Measurements from ENCODE around the gene TEC.

Gene TEC

GRCh38 chr4:48258845-48259397, 10.7 kb downstream of the TEC start:
- Histone ChIP-seq H3K36me3 (peaks cover 52% of the 10 kb centered on the region), H4K20me1 (peaks cover 21% of the 10 kb centered on the region; the same call in 1 of the 2 replicates), H3K4me2 (no peak overlapping the region), H3K4me3 (no peak overlapping the region), H3K9ac (no peak overlapping the region), H3K27me3 (no peaks in the 10 kb centered on the region), H3K4me1 (peaks cover 73% of the 10 kb centered on the region), H3K9me3 (no peaks in the 10 kb centered on the region), H3K27ac (no peak overlapping the region)
- TF ChIP-seq Cebpa-rat (IDR thresholded peaks at IDR 0.05): no peak

- no peak overlapping the region for H3K9ac ChIP-seq
- H3K4me2 ChIP-seq: no peak overlapping the region
- 0 out of 2 replicates have a peak, but pooled peaks cover under 1% of the 10 kb centered on the region for H3K9me3 ChIP-seq
- H3K4me1 ChIP-seq: peaks cover 43% of the 10 kb centered on the region
- H3K4me3 ChIP-seq: no peak overlapping the region
- peaks cover 35% of the 10 kb centered on the region; the same call in 1 of the 2 replicates for H4K20me1 ChIP-seq
- no peak overlapping the region for H3K27ac ChIP-seq
- no peaks in the 10 kb centered on the region for H3K27me3 ChIP-seq
- TF ChIP-seq Cebpa-rat (IDR thresholded peaks at IDR 0.05): no peak
- peaks cover 55% of the 10 kb centered on the region for H3K36me3 ChIP-seq
Measured at GRCh38 chr4:48255959-48256342, 13.7 kb downstream of the TEC start.

- no peaks in the 10 kb centered on the region for H3K27me3 ChIP-seq
- H3K4me1 ChIP-seq: peaks cover 37% of the 10 kb centered on the region
- no peak overlapping the region for H3K4me3 ChIP-seq
- peaks cover 39% of the 10 kb centered on the region; the same call in 1 of the 2 replicates for H4K20me1 ChIP-seq
- no peak overlapping the region for H3K27ac ChIP-seq
- H3K4me2 ChIP-seq: no peak overlapping the region
- TF ChIP-seq Cebpa-rat (IDR thresholded peaks at IDR 0.05): no peak
- peaks cover 6% of the 10 kb centered on the region for H3K9me3 ChIP-seq
- no peak overlapping the region for H3K9ac ChIP-seq
- peaks cover 62% of the 10 kb centered on the region for H3K36me3 ChIP-seq
Measured at GRCh38 chr4:48255072-48255958, 14.3 kb downstream of the TEC start.

GRCh38 chr4:48254381-48255071, 15.1 kb downstream of the TEC start:
- Histone ChIP-seq H3K4me1 (peaks cover 29% of the 10 kb centered on the region), H3K27ac (no peak overlapping the region), H3K27me3 (no peaks in the 10 kb centered on the region), H3K9me3 (peaks cover 9% of the 10 kb centered on the region), H3K4me3 (no peak overlapping the region), H4K20me1 (peaks cover 40% of the 10 kb centered on the region; the same call in 1 of the 2 replicates), H3K4me2 (no peak overlapping the region), H3K36me3 (peaks cover 67% of the 10 kb centered on the region), H3K9ac (no peak overlapping the region)
- TF ChIP-seq Cebpa-rat (IDR thresholded peaks at IDR 0.05): no peak

- peaks cover 32% of the 10 kb centered on the region for H3K4me1 ChIP-seq
- H4K20me1 ChIP-seq: peaks cover 43% of the 10 kb centered on the region; the same call in 1 of the 2 replicates
- no peak overlapping the region for H3K9ac ChIP-seq
- no peak overlapping the region for H3K27ac ChIP-seq
- H3K9me3 ChIP-seq: peaks cover 16% of the 10 kb centered on the region
- H3K36me3 ChIP-seq: peaks cover 64% of the 10 kb centered on the region
- no peak for TF ChIP-seq Cebpa-rat (IDR thresholded peaks at IDR 0.05)
- H3K4me3 ChIP-seq: no peak overlapping the region
- no peak overlapping the region for H3K4me2 ChIP-seq
- no peaks in the 10 kb centered on the region for H3K27me3 ChIP-seq
Measured at GRCh38 chr4:48252313-48252712, 17.3 kb downstream of the TEC start.

- TF ChIP-seq Cebpa-rat (IDR thresholded peaks at IDR 0.05): no peak
- Histone ChIP-seq H3K4me1 (peaks cover 28% of the 10 kb centered on the region), H3K4me3 (no peak overlapping the region), H4K20me1 (peaks cover 41% of the 10 kb centered on the region; the same call in 1 of the 2 replicates), H3K27me3 (no peaks in the 10 kb centered on the region), H3K36me3 (peaks cover 58% of the 10 kb centered on the region), H3K9ac (no peak overlapping the region), H3K4me2 (no peak overlapping the region), H3K27ac (no peak overlapping the region), H3K9me3 (peaks cover 19% of the 10 kb centered on the region)
Measured at GRCh38 chr4:48250980-48251379, 18.7 kb downstream of the TEC start.

GRCh38 chr4:48250343-48250742, 19.3 kb downstream of the TEC start:
- Histone ChIP-seq H4K20me1 (peaks cover 39% of the 10 kb centered on the region; the same call in 1 of the 2 replicates), H3K27me3 (no peaks in the 10 kb centered on the region)

GRCh38 chr4:48249378-48249777, 20.3 kb downstream of the TEC start:
- Histone ChIP-seq H3K4me2 (no peak overlapping the region), H3K9me3 (peaks cover 35% of the 10 kb centered on the region), H3K4me1 (peaks cover 16% of the 10 kb centered on the region), H3K36me3 (peaks cover 57% of the 10 kb centered on the region), H3K4me3 (no peak overlapping the region), H4K20me1 (peaks cover 30% of the 10 kb centered on the region; the same call in 1 of the 2 replicates), H3K27ac (no peak overlapping the region), H3K9ac (no peak overlapping the region), H3K27me3 (no peaks in the 10 kb centered on the region)
- TF ChIP-seq Cebpa-rat (IDR thresholded peaks at IDR 0.05): no peak

More at GRCh38 chr4:48250343-48250742, 19.3 kb downstream of the TEC start:
- H3K4me1 ChIP-seq: peaks cover 25% of the 10 kb centered on the region
- peaks cover 26% of the 10 kb centered on the region for H3K9me3 ChIP-seq
- no peak overlapping the region for H3K9ac ChIP-seq
- H3K27ac ChIP-seq: no peak overlapping the region
- TF ChIP-seq Cebpa-rat (IDR thresholded peaks at IDR 0.05): no peak
- no peak overlapping the region for H3K4me3 ChIP-seq
- peaks cover 57% of the 10 kb centered on the region for H3K36me3 ChIP-seq
- H3K4me2 ChIP-seq: no peak overlapping the region

- Histone ChIP-seq H3K4me2 (no peak overlapping the region), H3K9me3 (peaks cover 42% of the 10 kb centered on the region), H3K27me3 (no peaks in the 10 kb centered on the region), H3K4me1 (peaks cover 13% of the 10 kb centered on the region), H3K4me3 (no peak overlapping the region), H3K9ac (no peak overlapping the region), H3K36me3 (peaks cover 52% of the 10 kb centered on the region), H4K20me1 (peaks cover 24% of the 10 kb centered on the region; the same call in 1 of the 2 replicates), H3K27ac (no peak overlapping the region)
- no peak for TF ChIP-seq Cebpa-rat (IDR thresholded peaks at IDR 0.05)
Measured at GRCh38 chr4:48248559-48248953, 21.1 kb downstream of the TEC start.

All from BLaER1 (cell line).